Stimulated activated CD4-positive, alpha-beta T cell treated with anti-CD3 and anti-CD28 coated beads, Interleukin-4, amount 100 ng/mL, for 48 hours (primary cell): ENCODE data around the gene CNEP1R1.
A peak's percentile ranks its signal among the peaks of the same experiment; 100 is the strongest.
"Not testable (repeated sequence)": the region's sequence is repeated elsewhere in the genome, so short reads cannot be mapped to it uniquely, and the experiment has no call there.

ENCODE experiments used
- DNase-seq, 2 donors: peaks; one replicate each; pipeline ENCODE4 v3.0.0-alpha.2; 2020; ENCODE audit warnings: low read depth in 2 of 2

Gene CNEP1R1

DNA sequence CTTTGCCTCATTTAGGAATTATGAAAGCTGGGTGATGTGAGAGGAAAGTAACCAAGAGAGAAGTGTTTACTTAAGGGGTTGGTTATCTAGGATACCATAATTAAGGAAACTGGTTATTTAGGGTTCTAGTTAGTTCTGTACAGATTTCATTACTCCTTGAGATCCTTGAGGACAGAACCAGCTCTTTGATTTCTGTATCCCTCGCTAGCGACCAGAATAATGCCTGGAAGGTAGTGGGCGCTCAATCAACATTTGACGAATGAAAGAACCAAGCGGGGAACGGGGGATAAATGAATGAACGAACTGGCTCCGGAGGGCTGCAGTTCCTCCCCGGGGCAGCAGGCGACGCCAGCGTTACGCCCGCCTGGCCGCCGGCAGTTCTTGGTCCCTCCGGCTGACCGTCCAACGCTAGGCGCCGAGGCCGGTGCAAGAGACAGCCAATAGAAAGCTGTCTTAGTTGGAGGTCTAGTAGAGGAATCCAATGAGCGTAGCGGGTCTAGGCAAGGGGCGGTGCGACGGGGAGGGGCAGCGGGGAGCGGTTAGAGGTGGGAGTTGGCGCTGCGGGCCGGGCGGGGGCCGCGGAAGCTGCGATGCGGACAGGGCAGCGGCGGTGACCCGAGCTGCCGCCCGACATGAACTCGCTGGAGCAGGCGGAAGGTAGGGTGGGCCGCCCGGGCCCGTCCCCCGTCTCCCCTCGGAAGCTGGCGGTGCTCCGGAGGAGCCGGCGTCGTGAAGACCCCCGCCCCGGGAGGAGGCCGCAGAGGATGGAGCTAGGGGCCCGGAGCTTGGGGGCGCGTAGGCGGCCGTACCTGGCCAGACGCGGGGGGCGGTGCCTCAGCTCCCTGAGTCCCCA is at the start of gene CNEP1R1:
CNEP1R1 (plus strand) TSS at position 542 of the 853 bp plus-strand sequence; CDS start at position 633, 91 bp downstream.
- DNase-seq, result peak; percentile 86 to 89

DNA sequence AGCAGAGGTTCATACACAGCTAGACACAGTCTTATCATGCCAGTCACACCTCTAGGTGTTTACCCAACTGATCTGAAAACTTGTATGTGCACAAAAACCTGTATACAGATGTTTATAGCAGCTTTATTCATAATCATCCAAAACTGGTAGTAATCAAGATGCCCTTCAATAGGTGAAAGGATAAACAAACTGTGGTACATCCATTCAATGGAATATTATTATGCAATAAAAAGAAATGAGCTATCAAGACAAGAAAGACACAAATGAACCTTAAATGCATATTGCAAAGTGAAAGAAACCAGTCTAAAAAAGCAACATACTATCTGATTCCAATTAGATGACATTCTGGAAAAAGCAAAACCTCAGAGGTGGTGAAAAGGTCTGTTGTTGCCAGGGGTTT is 47.6 kb upstream of the CNEP1R1 start:
- no peak for DNase-seq

GRCh38 chr16:49978569-49979326 is 46.3 kb upstream of the CNEP1R1 start:
- no peak for DNase-seq

DNA sequence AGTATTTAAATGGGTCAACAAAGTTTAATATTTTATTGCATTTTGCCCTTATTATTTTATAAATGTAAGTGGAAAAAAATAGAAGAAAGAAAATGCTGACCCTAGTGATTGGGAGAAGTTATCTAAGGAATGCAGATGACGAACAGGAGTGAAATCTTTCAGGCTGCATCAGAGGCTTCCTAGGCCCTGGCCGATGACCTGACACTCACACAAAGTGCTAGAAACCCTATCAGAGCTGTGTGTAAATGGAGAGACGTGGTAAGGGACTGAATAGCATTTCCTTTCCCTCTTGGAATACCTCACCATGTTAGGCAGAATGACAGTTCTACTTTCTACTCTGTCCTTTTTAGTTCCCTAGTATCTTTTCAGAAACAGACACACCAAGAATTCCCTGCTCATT is 44.9 kb upstream of the CNEP1R1 start:
- no peak for DNase-seq

- no peak for DNase-seq
Observed at GRCh38 chr16:49986351-49987124, 38.5 kb upstream of the CNEP1R1 start.

- no peak for DNase-seq
Observed at GRCh38 chr16:49987381-49987780, 37.6 kb upstream of the CNEP1R1 start.

DNA sequence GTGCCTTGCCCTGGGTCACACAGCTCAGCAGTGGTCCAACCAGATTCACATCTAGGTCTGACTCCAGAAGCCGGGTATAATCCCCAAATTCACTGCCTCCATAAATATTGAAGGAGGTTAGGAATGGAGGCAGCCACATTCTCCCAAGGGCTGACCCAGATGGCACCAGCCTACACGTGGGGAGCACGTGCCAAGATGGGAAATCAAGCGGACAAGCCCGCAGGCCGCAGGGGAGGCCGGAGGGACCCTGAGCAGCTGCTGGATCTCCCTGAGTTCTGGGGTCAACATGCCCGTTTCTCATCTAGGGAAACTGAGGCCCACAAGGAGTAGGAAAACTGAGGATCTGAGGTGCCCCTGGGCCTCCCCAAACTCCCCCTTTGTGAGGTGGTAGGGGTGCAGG is 32.2 kb upstream of the CNEP1R1 start:
- no peak for DNase-seq

DNA sequence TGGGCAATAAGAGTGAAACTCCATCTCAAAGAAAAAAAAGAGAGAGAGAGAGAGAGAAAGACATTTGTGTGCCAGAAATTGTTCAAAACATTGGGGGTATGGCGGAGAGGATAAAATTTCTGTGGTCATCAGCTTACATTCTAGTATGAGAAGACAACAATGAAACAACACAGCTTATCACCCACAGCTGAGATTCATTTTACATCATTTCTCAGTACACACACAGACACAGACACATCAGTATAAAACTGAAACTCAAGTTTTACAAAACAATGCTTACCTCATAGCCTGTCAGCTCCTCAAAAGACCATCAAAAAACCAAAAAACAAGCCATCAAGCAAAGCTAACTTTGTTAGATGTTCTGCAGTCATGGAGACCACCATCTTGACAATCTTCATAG is 31.4 kb upstream of the CNEP1R1 start:
- no peak for DNase-seq

GRCh38 chr16:49994006-49994405 is 31.0 kb upstream of the CNEP1R1 start:
- DNase-seq, result no peak

DNA sequence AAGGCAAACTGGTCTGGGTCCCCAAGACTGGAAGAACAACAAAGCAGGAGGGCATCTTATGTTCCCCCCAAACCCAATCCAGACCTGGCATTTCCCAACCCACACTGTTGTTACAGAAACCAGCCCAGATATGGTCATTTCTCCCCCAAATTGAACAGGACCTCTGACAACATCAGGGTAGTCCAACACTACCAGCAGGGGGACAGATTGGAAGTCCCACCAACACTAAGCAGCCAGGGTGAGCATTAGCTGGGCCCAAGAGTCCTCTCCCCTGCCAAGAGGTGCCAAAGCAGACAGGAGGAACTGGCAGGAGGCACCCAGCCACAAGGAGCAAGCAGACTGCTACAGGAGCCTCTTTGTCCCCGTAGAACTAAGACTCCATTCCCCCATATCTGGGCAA is 29.3 kb upstream of the CNEP1R1 start:
- no peak for DNase-seq

DNA sequence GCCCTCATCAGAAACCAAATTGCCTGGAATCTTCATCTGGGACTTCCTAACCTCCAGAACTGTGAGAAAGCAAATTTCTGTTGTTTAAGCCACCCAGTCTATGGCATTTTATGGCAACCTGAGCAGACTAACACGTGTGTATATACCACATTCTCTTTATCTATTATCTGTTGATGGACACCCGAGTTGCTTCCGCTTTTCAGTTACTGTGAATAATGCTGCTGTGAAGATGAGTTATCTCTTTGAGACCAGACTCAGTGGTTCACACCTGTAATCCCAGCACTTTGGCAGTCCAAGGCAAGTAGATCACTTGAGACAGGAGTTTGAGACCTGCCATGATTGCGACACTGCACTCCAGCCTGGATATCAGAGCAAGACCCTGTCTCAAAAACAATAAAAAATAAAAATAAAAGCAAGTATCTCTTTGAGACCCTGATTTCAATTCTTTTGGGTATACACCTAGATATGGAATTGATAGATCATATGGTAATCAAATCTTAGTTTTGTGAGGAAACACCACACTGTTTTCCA is 27.2 kb upstream of the CNEP1R1 start:
- DNase-seq, result no peak

DNA sequence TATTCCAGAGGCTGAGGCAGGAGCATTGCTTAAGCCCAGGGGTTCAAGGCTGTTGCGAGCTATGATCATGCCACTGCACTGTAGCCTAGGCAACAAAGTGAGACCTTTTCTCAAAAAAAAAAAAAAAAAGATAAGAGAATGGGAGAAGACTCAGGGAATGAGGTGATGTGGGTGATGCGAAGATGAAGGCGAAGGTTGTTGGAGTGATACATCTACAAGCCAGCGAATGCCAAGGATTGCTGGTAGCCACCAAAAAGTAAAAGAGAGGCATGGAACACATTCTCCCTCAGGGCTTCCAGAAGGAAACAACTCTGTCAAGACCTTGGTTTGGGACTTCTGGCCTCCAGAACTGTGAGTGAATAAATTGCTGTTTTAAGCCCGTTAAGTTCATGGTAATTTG is 26.0 kb upstream of the CNEP1R1 start:
- DNase-seq, result no peak

DNA sequence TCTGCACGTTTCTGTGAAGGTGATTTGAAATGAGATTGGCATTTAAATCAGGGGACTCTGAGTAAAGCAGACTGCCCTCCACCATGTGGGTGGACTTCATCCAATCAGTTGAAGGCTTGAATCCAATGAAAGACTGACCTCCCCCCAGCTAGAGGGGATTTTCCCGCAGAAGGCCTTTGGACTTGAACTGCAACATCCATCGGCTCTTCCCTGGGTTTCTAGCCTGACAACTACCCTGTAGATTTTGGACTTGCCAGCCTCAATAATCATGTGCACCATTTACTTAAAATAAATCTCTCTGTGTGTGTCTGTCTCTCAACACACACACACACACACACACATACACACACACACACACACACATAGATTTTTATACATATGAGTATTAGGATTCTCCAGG is 23.9 kb upstream of the CNEP1R1 start:
- DNase-seq, result no peak

- DNase-seq, result no peak
Observed at GRCh38 chr16:50002190-50002589, 22.8 kb upstream of the CNEP1R1 start.

DNA sequence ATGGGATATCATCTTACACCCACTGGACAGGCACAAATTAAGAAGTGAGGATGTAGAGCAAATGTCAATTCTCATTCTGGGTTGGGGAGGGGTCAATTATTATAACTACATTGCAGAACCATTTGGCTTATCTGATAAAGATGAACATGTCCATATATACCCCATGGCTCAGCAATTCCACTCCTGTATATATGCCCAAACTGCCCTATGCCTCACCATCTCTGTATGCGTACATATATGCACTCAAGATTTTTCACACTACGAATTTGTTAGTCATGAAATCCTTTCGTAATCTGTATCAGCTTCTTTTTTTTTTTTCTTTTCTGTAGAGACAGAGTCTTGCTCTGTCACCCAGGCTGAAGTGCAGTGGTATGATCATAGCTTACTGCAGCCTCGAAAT is 20.8 kb upstream of the CNEP1R1 start:
- DNase-seq, result no peak

- no peak for DNase-seq
Observed at GRCh38 chr16:50006964-50007363, 18.1 kb upstream of the CNEP1R1 start.

DNA sequence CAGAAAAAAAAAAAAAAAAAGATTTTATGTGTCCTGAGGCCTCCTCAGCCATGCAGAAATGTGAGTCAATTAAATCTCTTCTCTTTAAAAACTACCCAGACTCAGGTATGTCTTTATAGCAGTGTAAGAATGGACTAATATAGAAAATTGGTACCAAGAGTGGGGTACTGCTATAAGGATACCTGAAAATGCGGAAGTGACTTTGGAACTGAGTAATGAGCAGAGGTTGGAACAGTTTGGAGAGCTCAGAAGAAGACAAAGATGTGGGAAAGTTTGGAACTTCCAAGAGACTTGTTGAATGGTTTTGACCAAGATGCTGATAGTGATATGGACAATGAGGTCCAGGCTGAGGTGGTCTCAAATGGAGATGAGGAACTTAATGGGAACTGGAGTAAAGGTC is 17.3 kb upstream of the CNEP1R1 start:
- no peak for DNase-seq

DNA sequence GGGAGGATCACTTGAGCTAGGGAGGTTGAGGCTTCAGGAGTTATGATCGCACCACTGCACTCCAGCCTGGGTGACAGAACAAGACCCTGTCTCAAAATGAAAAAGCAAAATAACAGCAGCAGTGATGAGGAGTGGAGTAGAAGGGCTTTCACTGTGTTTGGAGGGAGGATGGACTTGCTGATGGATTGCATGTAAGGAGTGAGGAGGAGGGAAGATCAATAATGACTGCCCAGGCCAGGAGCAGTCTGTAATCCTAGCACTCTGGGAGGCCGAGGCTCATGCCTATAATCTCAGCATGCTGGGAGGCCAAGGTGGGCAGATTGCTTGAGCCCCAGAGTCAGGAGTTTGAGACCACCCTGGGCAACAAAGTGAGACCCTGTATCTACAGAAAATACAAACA is 14.8 kb upstream of the CNEP1R1 start:
- no peak for DNase-seq

DNA sequence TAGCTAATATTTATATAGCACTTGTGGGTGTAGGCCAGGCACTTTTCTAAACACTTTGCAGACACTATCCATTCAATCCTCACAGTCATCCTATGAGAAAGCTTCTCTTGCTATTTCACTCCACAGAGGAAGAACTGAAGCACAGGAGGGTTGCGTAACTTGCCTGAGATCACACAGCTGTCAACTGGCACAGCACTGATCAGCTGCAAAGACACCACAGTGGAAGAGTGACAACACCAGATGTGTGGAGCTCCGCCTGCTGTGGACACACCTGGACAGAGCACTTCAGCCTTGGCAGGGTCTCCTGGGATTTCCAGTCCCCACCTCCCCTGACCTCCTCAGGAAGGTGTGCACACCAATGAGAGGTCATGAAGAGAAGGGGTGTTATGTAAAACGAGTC is 13.3 kb upstream of the CNEP1R1 start:
- DNase-seq, result no peak

DNA sequence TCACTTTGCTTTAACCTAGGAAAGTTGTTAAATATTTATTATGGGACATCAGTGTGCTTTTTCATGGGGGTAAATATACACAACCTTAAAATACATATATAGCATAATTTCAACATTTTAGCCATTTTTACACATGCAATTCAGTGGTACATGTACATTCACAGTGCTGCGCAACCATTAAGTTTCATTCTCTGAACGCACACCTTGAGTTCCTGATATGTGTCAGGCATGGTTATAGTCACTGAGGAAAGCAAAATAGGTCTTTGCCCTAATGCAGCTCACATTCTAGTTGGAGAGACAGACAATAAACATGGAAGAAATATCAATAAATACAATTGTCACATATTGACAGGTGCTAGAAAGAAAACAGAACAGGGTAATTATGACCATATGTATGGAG is 12.8 kb upstream of the CNEP1R1 start:
- no peak for DNase-seq

- DNase-seq, result not testable (repeated sequence)
Observed at GRCh38 chr16:50014211-50014610, 10.8 kb upstream of the CNEP1R1 start.

DNA sequence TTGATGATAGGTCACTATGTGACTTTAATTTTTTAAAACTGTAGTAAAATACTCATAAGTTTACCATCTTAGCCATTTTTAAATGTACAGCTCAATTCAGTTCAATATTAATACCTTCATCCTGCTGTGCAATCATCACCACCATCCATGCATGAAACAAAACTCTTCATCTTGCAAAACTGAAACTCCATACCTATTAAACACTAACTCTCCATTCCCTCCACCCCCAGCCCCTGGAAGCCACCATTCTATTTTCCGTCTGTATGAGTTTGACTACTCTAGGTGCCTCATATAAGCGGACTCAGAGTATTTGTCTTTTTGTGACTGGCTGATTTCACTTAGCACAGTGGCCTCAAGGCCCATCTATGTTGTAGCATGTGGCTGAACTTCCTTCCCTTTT is 9.4 kb upstream of the CNEP1R1 start:
- DNase-seq, result no peak
